ENCODE data around the gene TASP1. TPM values are rescaled to one million over a fixed set of nuclear protein-coding genes. Genes with fewer than 3 reads are reported as not detected.
"Not testable (repeated sequence)": the region's sequence is repeated elsewhere in the genome, so short reads cannot be mapped to it uniquely, and the experiment has no call there.

The TASP1 gene
- total RNA-seq, 1 donor from 2014 or later, result 15.9 TPM

DNA sequence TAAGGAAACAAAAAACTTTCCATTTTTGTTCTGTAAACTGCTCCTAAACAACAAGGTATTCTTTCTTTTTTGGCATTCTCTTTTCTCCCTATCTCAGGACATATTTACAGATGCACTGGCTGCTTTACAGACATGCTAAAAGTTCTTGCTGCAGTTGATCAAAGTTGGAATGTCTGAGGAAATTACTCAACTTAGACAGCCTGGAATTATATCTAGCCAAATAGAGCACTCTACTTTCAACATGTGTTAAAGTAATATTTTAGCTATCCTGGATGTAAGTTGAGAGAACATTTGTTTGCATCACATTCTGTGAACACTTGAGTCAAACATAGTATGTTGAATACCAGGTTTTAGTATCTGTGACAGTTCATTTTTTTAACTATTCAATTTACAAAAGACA is 24.8 kb downstream of the TASP1 start:
- Mint-ChIP-seq H3K27me3 (ENCODE audit: unreplicated experiment) (no peaks in the 10 kb centered on the region), H3K36me3 (ENCODE audit: low read depth, unreplicated experiment) (peaks cover 3% of the 10 kb centered on the region), H3K9me3 (ENCODE audit: unreplicated experiment) (no peaks in the 10 kb centered on the region), H3K4me1 (ENCODE audit: unreplicated experiment) (no peaks in the 10 kb centered on the region), H3K27ac (ENCODE audit: unreplicated experiment) (no peak overlapping the region), H3K4me3 (ENCODE audit: unreplicated experiment) (no peak overlapping the region)
- TF ChIP-seq, protein P1, sequence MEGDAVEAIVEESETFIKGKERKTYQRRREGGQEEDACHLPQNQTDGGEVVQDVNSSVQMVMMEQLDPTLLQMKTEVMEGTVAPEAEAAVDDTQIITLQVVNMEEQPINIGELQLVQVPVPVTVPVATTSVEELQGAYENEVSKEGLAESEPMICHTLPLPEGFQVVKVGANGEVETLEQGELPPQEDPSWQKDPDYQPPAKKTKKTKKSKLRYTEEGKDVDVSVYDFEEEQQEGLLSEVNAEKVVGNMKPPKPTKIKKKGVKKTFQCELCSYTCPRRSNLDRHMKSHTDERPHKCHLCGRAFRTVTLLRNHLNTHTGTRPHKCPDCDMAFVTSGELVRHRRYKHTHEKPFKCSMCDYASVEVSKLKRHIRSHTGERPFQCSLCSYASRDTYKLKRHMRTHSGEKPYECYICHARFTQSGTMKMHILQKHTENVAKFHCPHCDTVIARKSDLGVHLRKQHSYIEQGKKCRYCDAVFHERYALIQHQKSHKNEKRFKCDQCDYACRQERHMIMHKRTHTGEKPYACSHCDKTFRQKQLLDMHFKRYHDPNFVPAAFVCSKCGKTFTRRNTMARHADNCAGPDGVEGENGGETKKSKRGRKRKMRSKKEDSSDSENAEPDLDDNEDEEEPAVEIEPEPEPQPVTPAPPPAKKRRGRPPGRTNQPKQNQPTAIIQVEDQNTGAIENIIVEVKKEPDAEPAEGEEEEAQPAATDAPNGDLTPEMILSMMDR (IDR thresholded peaks at IDR 0.05; ENCODE audit: unreplicated experiment), result no peak
- no peak for DNase-seq (ENCODE audit: low spot score)

DNA sequence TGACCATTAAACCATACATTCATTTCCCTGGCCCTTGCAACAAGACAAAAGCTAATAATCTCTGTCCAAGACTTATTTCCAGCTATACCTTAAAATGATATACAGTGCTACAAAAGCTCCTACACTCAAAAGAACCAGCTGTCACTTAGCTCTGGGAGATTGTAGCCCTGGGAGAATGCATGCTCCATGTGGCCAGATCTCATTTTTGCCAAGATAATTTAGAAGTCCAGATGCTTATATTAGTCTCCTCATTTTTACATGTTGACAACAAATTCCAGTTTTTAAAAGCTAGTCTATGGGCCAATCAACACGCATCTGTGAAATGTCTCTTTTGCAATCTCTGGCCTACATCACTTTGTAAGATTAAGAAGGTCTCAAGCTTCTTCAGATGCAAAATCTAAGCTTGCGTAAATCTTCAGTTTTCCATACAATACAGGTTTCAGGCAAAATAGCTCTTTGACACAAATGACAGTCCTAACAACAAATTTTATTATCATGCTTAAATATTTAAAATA is 27.1 kb downstream of the TASP1 start:
- no peaks in the 10 kb centered on the region for H3K9me3 Mint-ChIP-seq (ENCODE audit: unreplicated experiment)
- H3K4me3 Mint-ChIP-seq (ENCODE audit: unreplicated experiment), result no peak overlapping the region
- no peaks in the 10 kb centered on the region for H3K4me1 Mint-ChIP-seq (ENCODE audit: unreplicated experiment)
- DNase-seq (ENCODE audit: low spot score), result no peak
- H3K36me3 Mint-ChIP-seq (ENCODE audit: low read depth, unreplicated experiment), result peaks cover 3% of the 10 kb centered on the region
- TF ChIP-seq, protein P1 (IDR thresholded peaks at IDR 0.05; ENCODE audit: unreplicated experiment), result no peak
- H3K27me3 Mint-ChIP-seq (ENCODE audit: unreplicated experiment), result no peaks in the 10 kb centered on the region
- H3K27ac Mint-ChIP-seq (ENCODE audit: unreplicated experiment), result no peak overlapping the region

DNA sequence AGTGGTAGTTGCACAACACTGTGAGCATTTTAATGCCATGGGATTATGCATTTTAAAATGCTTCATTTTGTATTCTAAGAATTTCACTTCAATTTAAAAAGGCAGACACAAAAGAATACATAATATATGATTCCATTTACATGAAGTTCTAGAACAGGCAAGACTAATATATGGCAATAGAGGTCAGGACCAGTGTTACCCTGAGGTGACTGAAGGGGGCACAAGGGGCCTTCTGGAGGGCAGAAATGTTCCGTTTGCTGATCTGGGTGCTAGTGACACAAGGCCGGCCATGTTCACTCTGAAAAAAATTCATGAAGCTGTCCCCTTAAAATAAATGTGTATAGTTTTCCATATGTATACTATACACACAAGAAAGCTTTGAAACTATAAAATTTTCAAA is 28.5 kb downstream of the TASP1 start:
- no peaks in the 10 kb centered on the region for H3K4me1 Mint-ChIP-seq (ENCODE audit: unreplicated experiment)
- H3K36me3 Mint-ChIP-seq (ENCODE audit: low read depth, unreplicated experiment), result peaks cover 8% of the 10 kb centered on the region
- H3K27ac Mint-ChIP-seq (ENCODE audit: unreplicated experiment), result no peak overlapping the region

DNA sequence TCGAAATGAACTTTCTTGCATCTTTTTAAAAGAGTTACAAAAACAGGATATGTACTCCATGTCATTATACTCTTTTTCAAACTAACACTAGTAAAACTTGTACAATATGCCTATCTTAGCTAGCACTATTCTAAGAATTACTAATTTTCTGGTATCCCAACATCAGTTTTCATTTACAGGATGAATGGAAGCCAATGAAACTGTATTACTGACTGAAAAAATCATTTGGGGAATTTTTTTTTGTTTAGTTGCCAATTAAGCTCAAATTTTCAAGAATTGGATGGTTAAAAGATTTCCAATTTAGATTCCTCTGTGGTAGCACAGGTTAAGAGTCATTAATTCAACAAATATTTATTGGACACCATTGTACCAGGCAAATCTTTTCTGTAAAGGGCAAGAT is 30.7 kb downstream of the TASP1 start:
- no peak for DNase-seq (ENCODE audit: low spot score)
- Mint-ChIP-seq H3K27me3 (ENCODE audit: unreplicated experiment) (peaks cover 2% of the 10 kb centered on the region), H3K36me3 (ENCODE audit: low read depth, unreplicated experiment) (peaks cover 15% of the 10 kb centered on the region), H3K4me3 (ENCODE audit: unreplicated experiment) (no peak overlapping the region), H3K4me1 (ENCODE audit: unreplicated experiment) (no peaks in the 10 kb centered on the region), H3K9me3 (ENCODE audit: unreplicated experiment) (no peaks in the 10 kb centered on the region), H3K27ac (ENCODE audit: unreplicated experiment) (no peak overlapping the region)
- TF ChIP-seq, protein P1 (IDR thresholded peaks at IDR 0.05; ENCODE audit: unreplicated experiment), result no peak

More for the DNA sequence above, 28.5 kb downstream of the TASP1 start:
- Mint-ChIP-seq H3K27me3 (ENCODE audit: unreplicated experiment) (peaks cover 2% of the 10 kb centered on the region), H3K4me3 (ENCODE audit: unreplicated experiment) (no peak overlapping the region), H3K9me3 (ENCODE audit: unreplicated experiment) (no peaks in the 10 kb centered on the region)
- peak; percentile 14 for DNase-seq (ENCODE audit: low spot score)
- TF ChIP-seq, protein P1 (IDR thresholded peaks at IDR 0.05; ENCODE audit: unreplicated experiment), result no peak

DNA sequence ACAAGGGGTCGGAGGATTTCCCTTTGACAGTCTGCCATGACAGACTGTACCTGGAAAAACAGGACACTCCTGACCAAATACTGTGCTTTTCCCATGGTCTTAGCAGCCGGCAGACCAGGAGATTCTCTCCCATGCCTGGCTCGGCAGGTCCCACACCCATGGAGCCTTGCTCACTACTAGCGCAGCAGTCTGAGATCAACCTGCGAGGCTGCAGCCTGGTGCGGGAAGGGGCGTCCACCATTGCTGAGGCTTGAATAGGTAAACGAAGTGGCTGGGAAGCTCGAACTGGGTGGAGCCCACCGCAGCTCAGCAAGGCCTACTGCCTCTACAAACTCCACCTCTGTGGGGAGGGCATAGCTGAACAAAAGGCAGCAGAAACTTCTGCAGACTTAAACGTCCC is 45.3 kb downstream of the TASP1 start:
- H3K4me1 Mint-ChIP-seq (ENCODE audit: unreplicated experiment); H3K4me3 Mint-ChIP-seq (ENCODE audit: unreplicated experiment); H3K27ac Mint-ChIP-seq (ENCODE audit: unreplicated experiment); H3K27me3 Mint-ChIP-seq (ENCODE audit: unreplicated experiment); DNase-seq (ENCODE audit: low spot score); H3K9me3 Mint-ChIP-seq (ENCODE audit: unreplicated experiment): not testable (repeated sequence)
- H3K36me3 Mint-ChIP-seq (ENCODE audit: low read depth, unreplicated experiment), result peaks cover 11% of the 10 kb centered on the region
